ENCODE data around the gene ASMT.

The ASMT gene

DNA sequence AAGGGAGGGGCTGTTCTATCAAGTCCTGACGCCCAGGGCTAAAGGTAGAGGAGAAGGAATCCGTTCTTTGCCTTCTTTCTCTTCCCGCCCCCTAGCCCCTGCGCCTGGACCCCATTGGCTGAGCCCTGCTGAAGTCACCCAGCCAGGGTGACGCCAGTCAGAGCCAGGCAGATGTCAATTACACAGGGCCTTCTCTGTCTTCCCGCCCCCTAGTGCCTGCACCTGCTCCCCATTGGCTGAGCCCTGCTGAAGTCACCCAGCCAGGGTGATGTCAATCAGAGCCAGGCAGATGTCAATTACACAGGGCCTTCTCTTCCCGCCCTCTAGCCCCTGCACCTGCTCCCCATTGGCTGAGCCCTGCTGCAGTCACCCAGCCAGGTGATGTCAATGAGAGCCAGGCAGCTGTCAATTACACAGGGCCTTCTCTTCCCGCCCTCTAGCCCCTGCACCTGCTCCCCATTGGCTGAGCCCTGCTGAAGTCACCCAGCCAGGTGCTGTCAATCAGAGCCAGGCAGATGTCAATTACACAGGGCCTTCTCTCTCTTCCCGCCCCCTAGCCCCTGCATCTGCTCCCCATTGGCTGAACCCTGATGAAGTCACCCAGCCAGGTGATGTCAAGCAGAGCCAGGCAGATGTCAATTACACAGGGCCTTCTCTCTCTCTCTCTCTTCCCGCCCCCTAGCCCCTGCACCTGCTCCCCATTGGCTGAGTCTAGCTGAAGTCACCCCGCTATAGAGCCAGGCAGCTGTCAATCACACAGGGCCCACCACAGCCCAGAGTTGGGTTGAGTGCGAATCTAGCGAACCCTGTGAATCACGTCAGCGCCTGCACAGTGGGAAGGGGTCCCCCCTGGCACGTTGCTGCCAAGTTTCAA, 46.4 kb downstream of the ASMT start:
- Histone ChIP-seq H3K27ac (no peak overlapping the region), H3K4me3 (peak overlapping the region in 1 of 2 donors; percentile 14), H3K27me3 (peaks cover 0 to 3% of the 10 kb centered on the region in 2 donors), H3K4me1 (peaks cover 0 to 4% (median 0%) of the 10 kb centered on the region in 4 donors), H3K36me3 (no peaks in the 10 kb centered on the region), H3K9me3 (no peaks in the 10 kb centered on the region)
- intact Hi-C loops (cut with DNase I; ENCODE audit: low total_unique reads) = no loop called here
- peak; percentile 21 to 25 for DNase-seq
- TF ChIP-seq CTCF (IDR thresholded peaks at IDR 0.05) = no peak

DNA sequence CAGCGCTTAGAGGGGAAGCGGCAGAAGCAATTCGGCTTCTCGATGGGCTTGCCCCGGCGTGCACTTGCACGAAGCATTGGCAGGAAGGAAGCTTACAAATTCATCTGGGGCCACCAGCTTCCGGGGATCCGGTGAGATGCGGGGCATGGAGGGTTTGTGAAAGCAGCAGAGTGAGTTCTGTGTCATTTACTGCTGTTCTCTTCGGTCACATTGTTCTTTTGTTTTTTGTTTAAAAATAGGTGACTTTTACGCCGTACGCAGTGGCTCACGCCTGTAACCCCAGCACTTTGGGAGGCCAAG, 47.0 kb downstream of the ASMT start:
- no peak overlapping the region for H3K27ac ChIP-seq
- H3K4me1 ChIP-seq = peaks cover 0 to 4% (median 0%) of the 10 kb centered on the region in 4 donors
- peak overlapping the region in 1 of 2 donors; percentile 14 for H3K4me3 ChIP-seq

GRCh38 chrX:1667566-1667965, 52.7 kb downstream of the ASMT start:
- Histone ChIP-seq H3K9me3 (no peaks in the 10 kb centered on the region), H3K4me1 (no peaks in the 10 kb centered on the region), H3K4me3 (no peak overlapping the region), H3K36me3 (no peaks in the 10 kb centered on the region), H3K27me3 (no peaks in the 10 kb centered on the region), H3K27ac (no peak overlapping the region)
- no peak for TF ChIP-seq CTCF (IDR thresholded peaks at IDR 0.05)
- intact Hi-C loops (cut with DNase I; ENCODE audit: low total_unique reads) = no loop called here
- DNase-seq = no peak

More for the DNA sequence above, 47.0 kb downstream of the ASMT start:
- H3K9me3 ChIP-seq = no peaks in the 10 kb centered on the region
- no peak for TF ChIP-seq CTCF (IDR thresholded peaks at IDR 0.05)
- H3K36me3 ChIP-seq = no peaks in the 10 kb centered on the region
- DNase-seq = no peak
- intact Hi-C loops (cut with DNase I; ENCODE audit: low total_unique reads) = no loop called here
- H3K27me3 ChIP-seq = peaks cover 0 to 3% of the 10 kb centered on the region in 2 donors

- intact Hi-C loops (cut with DNase I; ENCODE audit: low total_unique reads) = no loop called here
- Histone ChIP-seq H3K9me3 (no peaks in the 10 kb centered on the region), H3K27ac (no peak overlapping the region), H3K36me3 (no peaks in the 10 kb centered on the region), H3K27me3 (no peaks in the 10 kb centered on the region), H3K4me3 (no peak overlapping the region), H3K4me1 (no peaks in the 10 kb centered on the region)
- DNase-seq = peak in 1 of 2 donors; percentile 16
- TF ChIP-seq CTCF (IDR thresholded peaks at IDR 0.05) = no peak
Measured at GRCh38 chrX:1673337-1673736, 58.5 kb downstream of the ASMT start.

DNA sequence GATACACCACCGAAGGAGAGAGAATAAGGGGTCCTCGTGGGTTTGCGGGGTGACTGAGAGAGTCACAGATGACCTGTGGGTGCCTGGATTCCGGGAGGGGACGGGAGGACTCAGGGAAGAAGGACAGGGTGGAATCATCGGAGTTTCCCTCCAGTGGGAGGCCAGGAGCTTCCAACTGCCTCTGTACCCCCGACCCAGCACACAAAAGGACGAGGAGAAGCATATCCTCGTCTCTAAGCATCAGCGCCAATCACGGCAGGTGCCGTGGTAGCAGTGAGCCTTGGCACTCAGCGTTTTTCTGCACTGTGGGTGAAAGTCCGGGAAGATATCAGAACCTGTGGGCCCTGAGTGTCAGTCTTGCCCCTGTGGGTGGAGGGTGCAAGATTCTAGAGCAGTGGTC, 62.0 kb downstream of the ASMT start:
- Histone ChIP-seq H3K27me3 (no peaks in the 10 kb centered on the region), H3K4me1 (no peaks in the 10 kb centered on the region), H3K4me3 (no peak overlapping the region), H3K9me3 (no peaks in the 10 kb centered on the region), H3K36me3 (no peaks in the 10 kb centered on the region), H3K27ac (no peak overlapping the region)
- DNase-seq = peak in 1 of 2 donors; percentile 39
- TF ChIP-seq CTCF (IDR thresholded peaks at IDR 0.05) = no peak
- intact Hi-C loops (cut with DNase I; ENCODE audit: low total_unique reads) = no loop called here

All from tibial artery (tissue), 4 donors.